ENCODE measurements around the gene SVBP.

SVBP gene

DNA sequence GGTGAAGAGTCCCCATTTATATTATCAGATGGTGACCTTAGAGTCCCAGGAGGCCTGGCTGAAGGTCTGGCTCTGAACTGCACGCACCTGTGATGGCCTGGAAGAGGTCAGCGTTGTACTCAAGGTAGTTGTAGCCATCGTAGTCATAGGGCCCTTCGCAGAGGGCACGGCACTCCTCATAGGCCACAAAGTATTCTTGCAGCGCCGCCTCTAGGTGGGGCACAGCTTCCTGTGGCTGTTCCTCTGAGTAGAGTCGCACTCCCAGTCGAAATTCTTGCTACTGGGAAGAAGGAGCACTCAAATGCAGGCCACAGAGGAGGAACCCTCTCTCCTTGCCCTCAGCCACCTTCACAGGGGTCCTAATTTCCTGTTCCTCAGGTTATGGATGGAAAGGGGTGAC, 58.1 kb downstream of the SVBP start:
- no peak for DNase-seq

DNA sequence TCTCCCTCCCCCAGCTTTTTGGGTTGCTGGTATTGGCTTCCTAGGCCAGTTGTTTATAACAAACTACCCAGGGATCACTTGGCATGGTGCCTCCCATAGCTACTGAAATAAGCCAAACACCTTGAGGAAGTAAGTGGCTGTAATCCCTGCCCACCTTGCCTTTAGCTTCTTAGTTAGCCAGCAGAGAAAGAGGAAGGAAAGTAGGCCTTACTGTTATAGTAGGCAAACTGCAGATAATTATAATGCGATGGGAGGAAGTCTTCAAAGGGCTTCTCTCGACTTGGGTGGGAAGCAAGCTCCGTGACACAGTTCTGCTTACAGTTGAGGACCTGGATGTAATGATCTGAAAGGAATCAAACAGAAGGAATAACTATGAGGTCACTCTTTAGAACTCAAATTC, 58.6 kb downstream of the SVBP start:
- no peak for DNase-seq

DNA sequence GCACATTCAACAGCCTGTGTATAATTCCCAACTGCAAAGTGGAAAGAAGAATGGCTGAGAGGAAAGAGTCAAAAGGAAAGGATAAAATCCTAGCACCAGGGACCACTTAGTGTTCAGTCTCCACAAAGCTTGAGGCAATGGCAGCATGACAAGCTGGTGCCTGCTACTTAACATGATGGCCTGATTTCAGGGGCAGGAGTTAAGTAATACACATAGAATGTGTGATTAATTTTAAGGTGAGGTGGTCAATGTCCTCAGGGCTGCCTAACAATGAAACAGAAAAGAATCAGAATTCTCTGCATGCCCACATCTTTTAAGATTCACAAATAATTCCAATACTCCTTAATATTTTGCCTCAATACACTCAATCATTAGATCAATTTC, 59.3 kb downstream of the SVBP start:
- no peak for DNase-seq

All from stimulated activated CD4-positive, alpha-beta T cell treated with anti-CD3 and anti-CD28 coated beads, Interleukin-15, amount 100 ng/mL, for 24 hours (primary cell).